Non-pigmented ciliary epithelial cell (primary cell): Measurements from ENCODE around the gene NANOS2.

ENCODE experiments used
- DNase-seq: peaks from one replicate; pipeline ENCODE4 v3.0.0-alpha.2; 2010; ENCODE audit warnings: low read depth

Gene NANOS2

DNA sequence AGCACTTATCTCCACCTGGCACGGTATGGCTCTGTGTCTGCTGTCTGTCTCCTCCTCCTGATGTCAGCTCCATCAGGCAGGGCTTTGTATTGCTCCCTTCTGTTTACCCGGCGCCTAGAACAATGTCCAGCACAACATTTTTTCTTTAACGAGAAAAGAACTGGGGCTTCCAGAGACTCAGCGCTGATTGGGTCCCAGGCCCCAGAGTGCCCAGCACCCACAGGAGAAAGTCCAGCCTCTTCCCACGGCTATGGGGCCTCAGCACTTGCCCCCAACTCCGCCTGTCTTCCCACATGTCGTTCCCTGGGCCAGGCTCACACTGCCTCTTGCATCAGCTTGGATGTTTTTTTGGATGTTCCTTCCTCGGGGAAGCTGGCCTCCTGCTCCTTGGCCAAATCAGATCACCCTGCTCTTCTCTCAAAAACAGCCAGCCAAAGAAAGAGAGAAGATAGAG, 19.0 kb downstream of the NANOS2 start:
- no peak for DNase-seq

- DNase-seq = no peak
Measured at GRCh38 chr19:45890877-45891276, 23.7 kb downstream of the NANOS2 start.

GRCh38 chr19:45889210-45889885, 25.2 kb downstream of the NANOS2 start:
- no peak for DNase-seq

DNA sequence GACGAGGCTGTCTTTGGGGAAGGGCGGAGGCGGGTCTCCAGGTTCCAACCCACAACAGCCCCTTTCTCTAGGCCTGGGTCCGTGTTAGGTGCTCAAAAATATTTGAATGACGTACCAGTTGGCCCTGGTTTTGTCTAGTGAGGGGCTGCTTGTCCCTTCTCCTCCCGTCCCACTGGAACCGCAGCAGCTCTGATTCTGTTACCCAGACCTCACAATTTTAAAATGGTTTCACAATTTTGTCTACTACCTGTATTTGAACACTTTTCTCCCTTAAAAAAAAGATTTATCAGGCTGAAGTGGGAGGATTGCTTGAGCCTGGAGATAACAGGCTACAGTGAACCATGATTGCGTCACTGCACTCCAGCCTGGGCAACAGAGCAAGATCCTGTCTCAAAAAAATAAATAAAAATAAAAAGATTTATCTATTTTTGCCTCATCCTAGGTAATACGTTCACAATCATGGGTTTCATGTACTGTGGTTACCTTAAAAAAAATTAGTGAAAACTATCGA, 27.3 kb downstream of the NANOS2 start:
- DNase-seq = no peak

- peak; percentile 78 for DNase-seq
Measured at GRCh38 chr19:45886427-45887199, 28.0 kb downstream of the NANOS2 start.

DNA sequence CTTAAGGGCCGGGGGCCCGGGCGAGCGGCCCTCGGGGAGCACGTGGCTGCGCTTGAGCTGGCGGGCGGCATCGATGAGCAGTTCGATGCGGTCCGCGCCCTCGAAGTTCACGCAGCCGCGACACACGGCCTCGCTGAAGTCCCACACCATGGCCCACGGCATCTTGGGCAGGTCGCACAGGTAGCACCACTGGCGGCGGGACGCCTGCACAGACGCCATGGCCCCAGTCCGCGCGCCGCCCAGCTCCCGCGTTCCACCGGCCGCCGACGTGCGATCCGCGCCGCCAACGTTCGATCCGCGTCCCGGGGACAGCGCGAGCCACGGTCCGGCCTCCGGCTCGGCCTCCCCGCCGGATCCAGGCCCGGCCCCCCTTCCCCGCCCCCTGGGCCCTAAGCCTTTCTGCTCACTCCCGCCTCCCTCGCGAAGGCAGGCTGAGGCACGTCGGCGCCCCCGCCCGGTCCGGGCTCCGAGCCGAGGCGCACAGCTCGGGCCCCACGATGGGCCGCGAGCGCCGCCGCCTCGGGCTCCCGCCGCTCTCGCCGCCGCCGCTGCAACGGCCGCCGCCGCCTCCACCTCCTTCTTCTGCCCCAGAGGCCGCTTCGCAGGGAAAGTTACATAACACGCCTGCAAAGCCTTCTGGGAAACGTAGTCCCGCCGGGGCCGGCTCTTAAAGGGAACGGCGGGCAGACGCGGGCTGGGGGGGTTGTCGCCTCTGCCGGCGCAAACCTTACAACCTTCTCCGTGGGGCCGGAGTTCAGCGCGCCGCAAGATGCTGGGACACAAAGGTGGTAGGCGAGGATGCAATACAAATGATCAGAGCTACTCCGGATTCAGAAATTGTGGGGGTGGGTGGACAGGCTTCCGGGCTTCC, 28.8 kb downstream of the NANOS2 start, which contains the start of gene IRF2BP1:
Gene IRF2BP1, minus strand, starts transcription at position 586 of the 871 bp plus-strand sequence. Its CDS starts 367 bp downstream, at position 219.
- DNase-seq = peak; percentile 47

DNA sequence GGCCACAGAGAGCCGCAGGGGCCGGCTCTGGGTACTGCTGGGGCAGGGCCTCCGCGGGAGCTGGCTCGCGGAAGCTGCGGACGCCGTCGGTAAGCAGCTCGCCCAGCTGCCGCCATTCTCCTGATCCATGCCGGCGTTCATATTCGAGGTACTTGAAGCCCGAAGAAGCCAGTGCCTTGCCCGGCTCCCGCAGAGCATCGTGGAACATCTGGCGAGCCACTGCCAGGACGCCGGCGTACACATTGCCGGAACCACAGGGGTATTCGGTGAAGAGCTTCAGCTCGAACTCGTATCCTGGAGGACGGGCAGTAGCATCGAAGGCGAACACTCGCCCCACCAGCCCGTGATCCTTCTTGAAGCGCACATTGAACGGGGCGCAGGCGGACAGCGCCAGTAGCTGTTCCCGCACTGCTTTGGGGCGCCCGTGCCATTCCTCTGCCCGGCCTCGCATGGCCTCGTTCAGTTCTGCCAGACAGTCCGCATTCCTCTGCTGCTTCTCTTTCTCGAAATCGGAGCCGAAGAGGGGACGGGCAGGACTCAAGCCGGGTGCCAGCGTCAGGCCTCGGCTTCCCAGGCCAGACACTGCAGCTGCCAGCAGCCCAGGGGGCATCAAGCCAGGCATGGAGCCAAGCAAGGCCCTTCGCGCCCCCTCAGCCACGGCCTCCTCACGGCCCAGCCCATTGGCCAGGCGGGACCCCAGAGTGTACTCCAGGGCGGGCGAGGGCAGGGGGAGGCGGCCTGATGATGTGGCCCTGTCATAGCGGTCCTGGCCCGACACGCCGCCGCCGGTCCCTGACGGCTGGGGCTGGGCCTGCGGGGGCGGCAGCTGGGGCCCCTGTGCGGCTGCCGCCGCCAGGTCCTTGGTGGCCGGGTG, 29.7 kb downstream of the NANOS2 start:
- DNase-seq = no peak

- no peak for DNase-seq
Measured at GRCh38 chr19:45883881-45884681, 30.5 kb downstream of the NANOS2 start.

DNA sequence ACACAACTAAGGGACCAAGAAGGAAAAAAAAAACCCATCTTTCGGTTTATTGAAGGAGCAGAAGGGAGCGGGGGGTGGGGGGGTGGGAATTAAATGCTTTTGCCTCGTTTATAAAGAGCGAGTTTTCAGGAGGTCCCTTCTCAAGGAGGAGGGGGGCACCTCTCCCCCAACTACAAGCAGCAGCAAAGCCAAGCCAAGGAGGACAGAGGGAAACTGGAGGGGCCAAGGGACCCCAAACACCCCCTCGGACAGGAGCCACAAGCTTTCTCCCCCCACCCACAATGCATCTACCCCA, 31.0 kb downstream of the NANOS2 start:
- DNase-seq = no peak

DNA sequence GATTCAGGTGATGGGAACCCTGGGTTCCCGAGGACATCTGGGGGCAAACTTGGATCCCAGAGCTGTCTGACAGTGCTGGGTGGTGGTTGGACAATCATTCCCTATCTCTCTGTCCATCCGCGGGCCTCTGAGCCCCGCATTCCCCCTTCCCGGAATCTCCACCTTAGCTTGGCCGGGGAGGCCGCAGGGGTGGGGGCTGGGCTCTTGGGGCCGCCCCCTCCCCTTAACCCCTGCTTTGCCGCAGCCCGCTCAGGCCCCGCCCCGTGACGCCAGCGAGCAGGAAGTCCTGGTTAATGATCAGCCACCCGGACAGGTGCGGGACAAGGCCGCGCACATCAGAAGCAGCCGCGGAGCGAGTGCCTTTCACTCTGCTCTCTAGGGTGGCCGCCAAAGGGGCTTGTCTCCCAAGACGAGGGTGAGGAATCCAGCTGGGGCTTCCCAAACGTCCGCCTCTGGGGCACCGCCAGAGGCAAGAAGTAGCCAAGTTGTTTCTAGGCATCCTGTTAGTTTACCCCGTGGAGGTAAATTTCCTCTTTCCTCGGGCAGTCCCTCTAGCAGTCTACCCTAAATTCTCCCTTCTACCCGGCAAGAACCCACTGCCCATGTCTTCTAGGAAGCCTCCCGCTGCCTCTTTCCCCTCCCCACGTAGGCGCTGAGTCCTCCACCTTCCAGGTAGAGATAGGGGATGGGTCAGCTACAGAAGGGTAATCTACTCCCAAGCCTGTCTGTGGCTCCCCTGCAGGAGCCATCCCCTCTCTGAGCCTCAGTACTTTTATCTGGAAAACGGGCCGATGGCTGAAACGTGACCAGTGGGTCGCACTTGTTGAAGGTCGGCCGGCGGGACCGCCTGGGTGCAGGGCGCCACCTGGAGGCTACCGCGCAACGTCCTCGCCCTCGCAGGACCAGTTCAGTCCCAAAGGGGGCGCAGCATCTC, 31.7 kb downstream of the NANOS2 start:
- peak; percentile 38 for DNase-seq

DNA sequence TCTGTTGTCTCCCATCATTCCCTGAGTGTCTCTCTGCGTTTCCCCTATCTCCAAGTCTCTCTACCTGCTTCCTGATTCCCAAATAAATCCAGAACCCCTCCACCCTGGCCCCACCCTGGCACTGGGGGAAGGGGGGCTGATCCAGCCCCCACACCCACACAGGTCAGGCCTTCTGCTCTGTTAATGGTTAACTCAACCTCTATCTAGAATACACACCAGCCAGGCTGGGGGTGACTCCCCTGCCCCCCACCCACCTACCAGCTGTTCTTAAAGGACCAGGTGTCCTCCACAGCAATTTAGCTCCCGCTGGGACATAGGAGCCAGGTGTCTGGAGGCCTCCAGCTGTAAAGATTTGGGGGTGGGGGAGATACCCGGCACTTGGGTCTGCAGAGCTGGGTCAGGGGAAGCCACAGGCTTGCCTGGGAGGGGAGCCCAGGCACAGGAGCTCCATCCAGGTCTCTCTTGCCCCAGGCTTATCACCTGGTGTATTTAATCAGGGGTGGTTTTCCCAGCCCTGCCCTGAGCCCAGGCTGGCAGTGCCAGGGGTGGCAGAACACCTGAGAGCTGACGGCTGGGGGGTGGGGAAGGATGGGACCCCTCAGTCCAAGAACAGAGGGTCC, 32.6 kb downstream of the NANOS2 start:
- no peak for DNase-seq

DNA sequence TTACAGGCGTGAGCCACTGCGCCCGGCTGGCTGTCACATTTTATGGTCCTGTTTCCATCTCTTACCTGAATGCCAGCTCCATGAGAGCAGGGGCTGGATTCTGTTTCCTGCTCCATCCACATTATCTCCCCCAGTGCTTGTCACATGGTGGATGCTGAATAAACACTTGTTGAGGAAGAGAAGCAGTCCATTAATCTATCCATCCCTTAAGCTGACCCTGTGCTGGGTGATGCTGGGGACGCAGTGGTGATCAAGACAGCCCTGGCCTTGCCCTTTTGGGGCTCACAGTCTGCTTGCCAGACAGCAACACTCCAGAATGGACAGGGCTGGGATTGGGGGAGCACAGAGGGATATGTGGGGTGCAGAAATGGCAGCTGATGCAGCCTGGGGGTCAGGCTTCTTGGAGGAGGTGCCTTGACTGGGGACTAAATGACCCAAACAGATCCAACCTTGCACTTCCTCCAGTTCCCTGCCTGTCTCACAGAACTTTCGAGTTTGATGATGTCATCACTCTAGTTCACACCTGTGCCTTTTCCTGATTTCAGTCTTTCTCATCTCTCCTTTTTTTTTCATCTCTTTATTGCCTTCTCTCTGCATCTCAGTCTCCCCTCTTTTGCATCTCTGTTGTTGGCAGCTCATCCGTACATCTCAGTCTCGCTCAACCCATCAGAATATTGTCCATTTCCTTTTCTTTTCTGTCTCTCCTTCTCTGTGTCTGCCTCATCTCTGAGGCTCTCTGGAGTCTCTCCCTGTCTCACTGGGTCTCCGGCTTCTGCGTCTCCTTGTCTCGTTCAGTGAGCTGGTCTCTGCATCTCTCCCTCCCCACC, 33.3 kb downstream of the NANOS2 start:
- no peak for DNase-seq

DNA sequence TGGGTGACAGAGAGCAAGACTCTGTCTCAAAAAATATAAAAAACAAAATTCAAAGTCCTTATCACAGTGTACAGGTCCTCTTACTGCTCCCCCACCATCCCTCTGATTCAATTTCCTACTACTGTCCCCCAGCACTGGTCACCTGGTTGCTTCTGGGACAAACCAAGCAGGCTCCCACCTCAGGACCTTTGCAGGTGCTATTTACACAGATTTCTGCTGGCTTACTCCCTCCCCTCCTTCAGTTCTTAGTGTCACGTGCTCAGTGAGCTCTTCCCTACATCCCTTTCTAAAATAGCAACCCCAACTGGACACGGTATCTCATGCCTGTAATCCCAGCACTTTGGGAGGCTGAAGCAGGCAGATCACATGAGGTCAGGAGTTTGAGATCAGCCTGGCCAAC, 34.6 kb downstream of the NANOS2 start:
- DNase-seq = no peak

DNA sequence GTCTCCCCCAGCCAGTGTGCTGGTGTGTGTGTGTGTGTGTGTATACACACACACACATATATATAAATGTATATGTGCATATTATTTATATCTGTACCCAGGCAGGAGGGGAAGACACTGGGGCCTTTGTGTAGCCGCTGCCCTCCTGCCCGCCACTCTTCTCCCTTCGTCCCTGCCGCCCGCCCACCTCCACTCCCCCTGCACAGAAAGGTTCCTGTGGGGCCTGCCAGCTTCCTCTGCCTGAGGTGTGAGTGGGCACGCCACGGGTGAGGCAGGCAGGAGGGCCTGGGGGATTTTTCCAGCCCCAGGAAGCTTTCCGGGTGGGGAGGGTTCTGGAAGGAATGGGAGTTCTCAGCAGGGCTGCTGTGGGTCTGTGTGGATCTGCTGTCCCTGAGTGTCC, 35.5 kb downstream of the NANOS2 start:
- no peak for DNase-seq

DNA sequence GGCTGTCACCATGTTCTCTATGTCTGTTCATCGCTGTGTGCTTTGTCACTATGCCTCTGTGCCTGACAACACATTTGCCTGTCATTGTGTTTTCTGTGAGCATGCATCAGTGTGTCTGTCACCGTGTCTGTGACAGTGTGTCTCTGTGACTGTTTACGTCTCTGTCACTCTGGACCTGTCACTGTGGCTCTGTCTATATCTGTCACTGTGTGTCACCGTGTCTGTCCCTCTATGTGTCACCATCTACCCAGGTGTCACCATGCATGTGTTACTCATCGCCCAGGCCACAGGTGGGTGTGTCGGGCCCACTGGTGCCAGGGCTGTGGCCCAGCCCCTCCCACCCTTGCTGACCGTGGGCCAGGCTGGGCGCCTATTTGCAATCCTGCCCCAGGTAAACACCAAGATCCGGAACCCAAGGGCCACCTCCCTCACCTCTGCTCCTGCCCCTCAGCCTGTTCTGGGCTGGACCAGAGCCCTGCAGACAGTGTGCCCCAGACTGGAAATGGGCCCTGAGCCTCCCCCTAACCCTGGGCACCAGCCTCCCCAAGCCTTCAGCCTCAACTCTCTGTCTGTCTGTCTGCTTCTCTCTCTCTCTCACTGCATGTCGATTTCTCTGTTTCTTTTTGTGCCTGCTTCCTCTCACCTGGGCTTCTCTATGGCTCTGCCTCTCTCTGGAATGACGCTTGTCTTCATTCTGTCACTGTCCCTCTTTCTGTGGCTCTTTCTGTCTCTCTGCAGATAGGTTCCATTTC, 36.4 kb downstream of the NANOS2 start:
- no peak for DNase-seq

DNA sequence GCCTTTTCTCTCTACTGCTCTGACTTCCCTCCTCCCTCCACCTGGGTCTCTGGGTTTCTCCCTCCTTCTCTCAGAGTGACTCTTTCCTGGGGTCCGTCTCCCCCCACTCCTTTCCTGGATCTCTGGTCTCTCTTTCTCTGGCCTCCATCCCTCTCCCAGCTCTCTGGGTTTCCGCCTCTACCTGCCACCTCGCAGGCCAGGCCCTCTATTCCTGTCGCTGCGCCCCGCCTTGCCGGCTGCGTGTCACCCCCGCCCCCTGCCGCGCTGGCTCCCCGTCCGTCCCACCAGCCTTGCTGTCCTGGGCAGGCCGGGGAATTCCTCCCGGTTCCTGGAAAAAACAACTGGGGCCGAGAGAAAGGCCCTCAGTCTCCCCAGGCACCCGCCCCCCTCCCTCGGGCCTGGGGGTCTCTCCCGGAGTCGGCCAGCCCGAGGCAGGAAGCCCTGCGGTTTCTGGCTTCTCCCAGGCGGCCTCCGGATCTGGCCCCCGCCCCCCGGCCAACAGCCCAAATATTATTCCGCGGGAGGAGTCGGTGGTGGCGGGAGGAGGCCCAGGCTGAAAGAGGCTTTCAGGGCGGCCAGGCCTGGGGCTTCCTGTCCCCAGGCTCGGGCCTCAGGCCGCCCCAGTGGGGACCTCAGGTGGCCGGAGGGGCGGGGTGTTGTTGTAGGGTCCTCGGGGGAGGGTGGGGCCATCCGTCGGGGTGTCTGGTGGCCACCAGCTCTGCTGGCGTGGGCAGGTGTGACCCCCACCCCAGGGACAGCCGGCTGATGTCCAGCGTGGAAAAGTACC, 38.0 kb downstream of the NANOS2 start:
- DNase-seq = no peak

DNA sequence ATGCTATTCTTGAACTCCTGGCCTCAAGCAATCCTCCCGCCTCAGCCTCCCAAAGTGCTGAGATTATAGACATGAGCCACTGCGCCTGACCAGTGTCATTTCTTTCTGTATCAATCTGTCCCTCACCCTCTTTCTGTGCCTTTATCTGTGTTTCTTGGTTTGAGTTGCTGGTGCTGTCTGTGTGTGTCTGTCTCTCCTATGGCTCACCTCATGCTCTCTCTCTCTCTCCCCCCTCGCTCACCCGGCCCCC, 38.5 kb downstream of the NANOS2 start:
- no peak for DNase-seq
